Mucosa of stomach (tissue), 1 donor: ENCODE data around the gene CAPN14.

Experiments
- H3K27me3 ChIP-seq: one replicate; pipeline ENCODE4 v1.7.0; 2013; ENCODE audit warnings: mild to moderate bottlenecking, low read length; ENCODE audit not compliant: control insufficient read depth, insufficient read depth
- H3K36me3 ChIP-seq: one replicate; pipeline ENCODE4 v1.7.0; 2013; ENCODE audit warnings: low read length; ENCODE audit not compliant: control insufficient read depth, insufficient read depth
- H3K4me1 ChIP-seq: one replicate; pipeline ENCODE4 v1.7.0; 2013; ENCODE audit warnings: mild to moderate bottlenecking, low read length; ENCODE audit not compliant: control insufficient read depth, insufficient read depth
- H3K4me3 ChIP-seq: one replicate; pipeline ENCODE4 v1.7.0; 2013; ENCODE audit warnings: low read length
- H3K9ac ChIP-seq: one replicate; pipeline ENCODE4 v1.7.0; 2013; ENCODE audit warnings: mild to moderate bottlenecking, low read length, moderate library complexity
- H3K9me3 ChIP-seq: one replicate; pipeline ENCODE4 v1.7.0; 2013; ENCODE audit warnings: mild to moderate bottlenecking, low read length, moderate library complexity; ENCODE audit not compliant: control insufficient read depth
- donor health status: Pancreatic carcinoma.

The CAPN14 gene

DNA sequence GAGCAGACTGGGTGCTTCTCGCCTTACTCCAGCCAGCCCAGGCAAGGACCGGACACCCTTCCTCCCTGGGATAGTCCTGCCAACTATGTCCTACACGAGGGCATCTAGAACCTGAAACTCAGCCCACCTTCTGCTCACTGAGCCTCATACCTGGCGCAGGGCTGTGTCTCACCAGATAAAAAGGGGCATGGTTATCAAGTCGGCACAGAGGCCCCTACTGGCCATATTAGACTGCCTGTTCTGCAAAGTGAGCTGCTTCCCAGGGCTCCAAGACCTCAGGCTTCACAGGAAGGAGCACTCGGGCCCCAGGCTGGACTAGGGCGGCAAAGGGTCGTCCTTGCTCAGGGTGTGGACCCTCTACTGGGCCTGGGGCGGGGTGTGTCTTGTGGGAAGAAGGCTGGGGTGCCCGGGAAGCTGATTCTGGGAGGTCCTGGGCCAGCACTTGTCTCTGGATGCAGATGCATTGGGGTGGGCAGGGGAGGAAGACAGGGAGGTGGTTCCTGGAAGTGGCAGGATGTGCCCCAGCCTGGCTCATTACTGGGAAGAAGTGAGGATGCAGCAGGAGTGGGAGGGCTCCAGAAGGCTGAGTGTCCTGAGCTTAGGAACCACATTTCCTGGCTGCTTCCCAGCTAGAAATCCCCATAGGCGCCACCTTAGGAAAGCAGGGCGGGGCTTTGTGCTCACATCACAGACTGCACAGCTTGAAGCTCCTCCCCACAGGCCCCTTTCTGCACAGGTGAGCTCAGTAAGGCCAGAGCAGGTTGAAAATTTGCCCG lies 36.2 kb upstream of the CAPN14 start:
- peaks cover 4% of the 10 kb centered on the region for H3K4me1 ChIP-seq
- no peaks in the 10 kb centered on the region for H3K27me3 ChIP-seq
- H3K36me3 ChIP-seq = no peaks in the 10 kb centered on the region

DNA sequence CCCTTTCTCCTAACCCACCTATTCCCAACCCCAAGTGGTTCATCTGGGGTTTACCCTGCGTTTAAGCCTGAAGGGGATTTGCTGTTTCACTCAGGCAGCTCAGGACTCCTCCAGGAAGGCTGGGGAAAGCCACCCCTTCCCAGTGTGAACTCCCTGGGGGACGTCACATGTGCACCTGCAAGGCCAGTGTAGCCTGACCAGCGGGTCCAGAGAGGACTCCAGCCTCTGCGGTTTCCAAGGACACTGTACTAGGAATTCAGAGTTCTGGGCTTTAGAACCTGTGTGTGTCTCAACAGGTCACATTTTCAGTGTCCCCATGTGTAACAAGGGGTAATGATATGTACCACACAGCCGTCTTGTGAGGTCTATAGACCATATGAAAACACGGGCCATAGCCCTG lies 34.5 kb upstream of the CAPN14 start:
- no peak overlapping the region for H3K9ac ChIP-seq
- H3K4me1 ChIP-seq = peaks cover 4% of the 10 kb centered on the region
- H3K9me3 ChIP-seq = no peaks in the 10 kb centered on the region
- no peaks in the 10 kb centered on the region for H3K36me3 ChIP-seq
- no peak overlapping the region for H3K4me3 ChIP-seq
- no peaks in the 10 kb centered on the region for H3K27me3 ChIP-seq

More for the DNA sequence above, 36.2 kb upstream of the CAPN14 start:
- Histone ChIP-seq H3K4me3 (no peak overlapping the region), H3K9ac (no peak overlapping the region), H3K9me3 (no peaks in the 10 kb centered on the region)

DNA sequence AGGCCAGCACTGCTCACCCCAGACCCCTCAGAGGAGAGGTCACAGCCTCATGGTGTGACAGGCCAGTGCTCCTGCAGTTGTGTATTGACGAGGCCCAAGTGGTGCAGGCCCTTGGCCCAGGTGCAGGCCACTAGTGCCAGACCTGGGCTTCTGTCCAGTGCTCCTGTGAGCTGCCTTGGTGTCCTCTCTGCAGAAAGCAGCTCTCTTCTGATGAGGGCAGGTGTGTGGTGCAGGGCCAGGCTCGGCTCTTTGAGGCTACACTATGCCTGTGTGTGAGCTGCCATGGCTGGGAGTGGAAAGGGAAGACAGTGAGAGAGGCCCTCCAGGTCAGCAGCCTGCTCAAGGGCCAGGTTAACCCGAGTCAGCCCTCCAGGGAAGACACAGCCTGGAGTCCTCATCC lies 33.7 kb upstream of the CAPN14 start:
- no peaks in the 10 kb centered on the region for H3K36me3 ChIP-seq
- H3K4me1 ChIP-seq = peaks cover 4% of the 10 kb centered on the region
- no peaks in the 10 kb centered on the region for H3K27me3 ChIP-seq
- no peaks in the 10 kb centered on the region for H3K9me3 ChIP-seq
- no peak overlapping the region for H3K9ac ChIP-seq
- no peak overlapping the region for H3K4me3 ChIP-seq

DNA sequence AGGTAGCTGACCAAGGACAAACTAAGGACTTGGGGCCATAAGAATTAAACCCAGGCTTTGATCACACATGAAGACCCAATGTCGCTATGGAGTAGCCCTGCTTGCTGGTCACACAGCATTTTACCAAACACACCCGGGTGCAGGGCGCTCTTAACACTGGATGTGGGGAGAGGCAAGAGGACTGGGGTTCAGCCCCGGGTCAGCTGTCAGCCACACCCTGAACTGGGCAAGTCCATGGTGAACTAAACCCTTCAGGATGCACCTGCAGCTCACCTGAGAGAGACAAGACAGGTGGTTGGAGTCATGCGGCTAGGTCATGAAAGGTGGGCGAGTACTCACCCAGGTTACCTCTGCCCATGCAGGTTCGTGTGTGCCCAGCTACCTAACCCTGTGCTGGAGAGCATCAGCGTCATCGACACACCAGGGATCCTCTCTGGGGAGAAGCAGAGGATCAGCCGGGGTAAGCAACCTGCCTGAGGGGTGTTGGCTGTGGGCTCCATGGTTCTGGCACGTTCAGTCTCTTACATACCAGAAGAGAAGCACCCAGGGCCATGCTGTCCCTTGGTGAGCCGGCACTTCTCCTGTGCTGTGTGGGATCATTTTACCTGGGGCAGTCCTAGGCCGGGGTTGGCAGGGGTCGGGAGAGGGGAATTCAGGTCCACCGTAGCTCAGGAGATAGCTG lies 31.8 kb upstream of the CAPN14 start:
- peaks cover 4% of the 10 kb centered on the region for H3K4me1 ChIP-seq
- H3K36me3 ChIP-seq = no peaks in the 10 kb centered on the region
- H3K27me3 ChIP-seq = no peaks in the 10 kb centered on the region
- no peak overlapping the region for H3K4me3 ChIP-seq
- no peaks in the 10 kb centered on the region for H3K9me3 ChIP-seq
- H3K9ac ChIP-seq = no peak overlapping the region

DNA sequence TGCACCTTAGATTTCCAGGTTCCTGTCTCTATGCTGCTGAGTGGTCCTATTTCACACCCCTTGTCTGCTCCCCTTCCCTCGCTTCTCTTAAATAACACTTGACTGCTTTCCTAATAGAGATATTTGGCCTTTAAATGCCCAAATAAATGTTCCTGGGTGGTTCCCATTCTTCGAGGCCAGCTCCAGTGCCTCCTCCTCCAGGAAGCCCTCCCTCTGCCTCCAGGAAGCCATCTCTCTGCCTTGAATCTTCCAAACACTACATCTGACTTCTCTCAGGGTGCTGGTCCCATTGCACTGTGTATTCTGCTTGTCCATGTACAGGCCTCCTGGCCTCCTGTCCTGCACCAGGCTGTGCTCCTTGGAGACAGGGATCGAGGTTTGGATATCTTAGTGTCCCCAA lies 30.8 kb upstream of the CAPN14 start:
- no peaks in the 10 kb centered on the region for H3K27me3 ChIP-seq
- no peak overlapping the region for H3K4me3 ChIP-seq
- no peaks in the 10 kb centered on the region for H3K9me3 ChIP-seq
- H3K4me1 ChIP-seq = no peaks in the 10 kb centered on the region
- no peaks in the 10 kb centered on the region for H3K36me3 ChIP-seq
- no peak overlapping the region for H3K9ac ChIP-seq

DNA sequence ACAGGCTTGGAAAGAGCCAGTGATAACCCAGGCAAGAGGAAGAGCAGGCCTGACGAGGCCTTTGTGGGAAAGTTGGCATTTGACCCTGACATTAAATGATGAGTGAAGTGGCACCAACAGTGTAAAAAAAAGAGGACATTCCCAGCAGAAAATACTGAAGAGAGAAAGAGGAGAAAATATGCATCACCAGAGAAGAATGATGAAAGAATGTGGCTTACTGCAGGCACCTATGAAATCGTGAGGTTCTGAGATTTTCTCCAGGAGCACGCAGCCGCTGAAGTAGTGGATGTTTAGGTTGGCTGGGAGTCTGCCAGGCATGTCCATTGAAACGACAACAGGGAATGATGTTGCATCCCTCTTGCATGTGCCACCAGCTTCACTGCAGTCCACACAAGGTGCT lies 30.4 kb upstream of the CAPN14 start:
- Histone ChIP-seq H3K4me3 (no peak overlapping the region), H3K4me1 (no peaks in the 10 kb centered on the region), H3K9me3 (no peaks in the 10 kb centered on the region), H3K9ac (no peak overlapping the region), H3K36me3 (no peaks in the 10 kb centered on the region), H3K27me3 (no peaks in the 10 kb centered on the region)

DNA sequence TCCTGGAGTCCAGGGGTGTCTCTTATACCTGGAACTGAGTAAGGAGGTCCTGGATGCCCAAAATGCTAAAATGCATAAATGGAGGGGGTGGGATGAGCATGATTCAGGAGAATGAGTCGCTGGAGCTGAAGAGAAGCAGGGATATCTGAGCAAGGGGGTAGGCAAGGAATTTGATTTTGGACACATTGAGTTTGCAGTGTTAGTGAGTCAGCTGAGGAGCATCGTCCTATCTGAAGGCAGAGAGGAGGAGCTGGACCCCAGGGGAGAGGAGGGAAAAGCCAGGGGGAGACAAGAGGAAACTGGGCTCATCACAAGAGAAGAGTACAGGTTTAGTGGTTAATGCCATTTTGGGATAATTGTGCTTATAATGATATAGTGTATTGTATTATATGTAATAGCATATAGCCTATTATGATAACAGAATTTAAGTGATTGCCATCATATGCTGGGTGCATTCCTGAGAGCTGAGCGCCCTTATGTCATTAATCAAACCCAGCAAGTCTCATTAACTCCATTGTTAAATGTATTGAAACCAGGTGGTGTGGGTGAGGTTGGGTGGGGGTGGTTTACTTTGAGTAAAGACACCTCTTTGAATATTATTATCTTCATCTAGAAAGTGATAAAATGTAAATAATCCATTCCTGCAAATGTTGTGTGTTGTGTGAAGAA lies 29.0 kb upstream of the CAPN14 start:
- Histone ChIP-seq H3K9me3 (no peaks in the 10 kb centered on the region), H3K4me1 (no peaks in the 10 kb centered on the region), H3K4me3 (no peak overlapping the region), H3K9ac (no peak overlapping the region), H3K36me3 (no peaks in the 10 kb centered on the region), H3K27me3 (no peaks in the 10 kb centered on the region)

DNA sequence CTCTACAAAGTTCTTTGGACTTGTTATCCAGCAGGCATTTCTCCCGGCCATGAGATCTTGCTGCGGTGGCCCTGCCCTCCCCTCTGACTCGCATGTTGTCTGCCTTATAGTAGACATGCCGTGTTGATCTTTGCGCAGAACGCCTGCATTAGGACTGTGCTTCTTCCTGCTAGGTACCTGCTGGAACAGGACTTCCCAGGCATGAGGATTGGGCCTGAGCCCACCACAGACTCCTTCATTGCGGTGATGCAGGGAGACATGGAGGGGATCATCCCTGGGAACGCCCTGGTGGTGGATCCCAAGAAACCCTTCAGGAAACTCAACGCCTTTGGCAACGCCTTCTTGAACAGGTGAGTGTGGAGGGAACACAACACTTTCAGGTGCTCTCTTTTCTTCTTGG lies 26.8 kb upstream of the CAPN14 start:
- no peaks in the 10 kb centered on the region for H3K4me1 ChIP-seq
- H3K9me3 ChIP-seq = no peaks in the 10 kb centered on the region
- H3K9ac ChIP-seq = no peak overlapping the region
- no peak overlapping the region for H3K4me3 ChIP-seq
- H3K36me3 ChIP-seq = no peaks in the 10 kb centered on the region
- H3K27me3 ChIP-seq = no peaks in the 10 kb centered on the region

DNA sequence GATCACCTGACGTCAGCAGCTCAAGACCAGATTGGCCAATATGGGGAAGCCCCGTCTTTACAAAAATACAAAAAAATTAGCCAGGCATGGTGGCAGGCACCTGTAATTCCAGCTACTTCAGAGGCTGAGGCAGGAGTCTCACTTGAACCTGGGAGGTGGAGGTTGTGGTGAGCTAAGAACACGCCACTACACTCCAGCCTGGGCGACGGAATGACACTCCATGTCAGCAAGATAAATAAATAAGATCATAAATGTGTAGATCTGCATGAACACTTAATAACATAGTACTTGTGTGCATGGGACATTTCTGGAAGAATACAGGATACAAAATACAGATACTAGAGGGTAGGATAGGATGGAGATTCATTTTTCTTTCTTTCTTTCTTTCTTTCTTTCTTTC lies 25.7 kb upstream of the CAPN14 start:
- H3K4me1 ChIP-seq = no peaks in the 10 kb centered on the region
- no peaks in the 10 kb centered on the region for H3K27me3 ChIP-seq
- H3K36me3 ChIP-seq = no peaks in the 10 kb centered on the region
- H3K9ac ChIP-seq = no peak overlapping the region
- H3K9me3 ChIP-seq = no peaks in the 10 kb centered on the region
- H3K4me3 ChIP-seq = no peak overlapping the region

DNA sequence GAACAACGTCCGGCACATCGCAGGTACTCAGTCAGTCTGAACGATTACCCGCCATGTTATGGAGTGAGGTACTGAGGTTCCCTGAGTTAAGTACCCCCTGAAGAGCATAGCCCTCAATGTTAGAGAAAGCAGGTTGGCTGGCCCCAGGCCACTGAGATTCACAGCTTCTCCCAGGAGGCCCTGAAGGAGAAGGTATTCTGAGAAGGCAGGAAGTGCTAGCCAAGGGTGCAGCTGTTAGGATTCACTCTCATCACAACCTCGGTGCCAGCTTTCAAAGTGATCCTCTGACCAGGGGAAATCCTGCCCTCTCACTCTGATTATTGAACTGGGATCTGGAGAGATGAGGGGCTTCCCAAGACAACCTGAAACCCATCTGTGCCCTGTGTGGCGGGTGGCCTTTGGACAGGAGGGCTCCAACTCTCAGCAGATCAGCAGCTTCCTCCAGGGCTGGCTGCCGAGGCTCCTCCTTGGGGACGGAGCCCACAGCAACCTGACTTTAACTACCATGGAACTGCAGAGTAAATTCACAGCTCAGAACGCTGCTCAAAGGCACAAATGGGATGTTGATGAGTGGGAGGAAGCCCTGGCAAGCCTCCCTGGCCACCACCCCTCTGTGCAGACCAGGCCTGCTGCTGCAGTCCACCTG lies 24.4 kb upstream of the CAPN14 start:
- no peaks in the 10 kb centered on the region for H3K9me3 ChIP-seq
- H3K36me3 ChIP-seq = no peaks in the 10 kb centered on the region
- no peaks in the 10 kb centered on the region for H3K4me1 ChIP-seq
- H3K27me3 ChIP-seq = no peaks in the 10 kb centered on the region
- no peak overlapping the region for H3K9ac ChIP-seq
- H3K4me3 ChIP-seq = no peak overlapping the region

DNA sequence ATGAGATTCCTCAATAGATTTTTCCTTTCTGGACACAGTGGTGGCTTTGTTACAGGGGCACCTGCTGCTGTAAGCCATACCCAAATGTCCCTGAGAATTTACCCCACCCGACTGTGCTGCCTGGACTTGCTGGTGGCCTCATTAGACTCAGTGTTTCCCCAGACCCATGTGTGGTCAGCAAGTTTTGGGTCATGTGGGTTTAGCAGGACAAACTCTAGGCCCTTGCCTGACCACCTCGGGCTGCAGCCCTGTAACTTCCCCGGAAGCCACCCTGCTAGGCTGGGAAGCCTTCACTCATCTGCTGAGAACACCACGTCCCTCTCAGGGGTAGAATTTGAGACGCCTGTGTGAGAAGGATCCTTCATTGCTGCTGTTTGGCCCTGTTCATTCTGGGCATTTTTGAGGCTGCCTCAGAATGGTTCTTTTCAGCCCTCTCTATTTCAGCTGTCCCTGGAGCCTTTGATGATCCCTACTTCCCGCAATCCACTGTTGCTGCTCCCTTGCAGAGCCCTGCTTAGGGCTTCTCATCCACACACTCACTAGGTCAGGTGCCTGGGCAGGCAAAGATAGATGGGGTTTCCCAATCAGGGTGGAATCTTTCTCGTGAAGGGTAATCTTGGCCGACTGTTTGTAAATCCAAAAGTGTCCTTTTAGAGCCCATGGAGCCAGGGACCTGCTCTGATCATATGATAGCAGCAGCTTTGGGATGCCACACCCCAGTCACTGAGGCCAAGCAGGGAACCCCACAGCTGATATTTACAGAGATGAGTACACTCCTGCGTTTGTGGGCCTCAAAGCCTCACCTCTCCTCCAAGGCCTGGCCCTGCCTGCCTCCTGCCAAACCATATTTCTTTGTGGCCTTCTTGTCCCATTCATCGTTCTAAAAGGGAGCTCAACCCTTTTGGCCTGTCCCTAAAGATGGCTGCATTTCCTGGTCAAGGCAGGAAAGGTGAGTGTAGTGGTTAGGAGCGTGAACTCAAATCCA lies 23.4 kb upstream of the CAPN14 start:
- Histone ChIP-seq H3K4me1 (no peaks in the 10 kb centered on the region), H3K9ac (no peak overlapping the region), H3K36me3 (no peaks in the 10 kb centered on the region), H3K4me3 (no peak overlapping the region), H3K27me3 (no peaks in the 10 kb centered on the region), H3K9me3 (no peaks in the 10 kb centered on the region)
